Measurements from ENCODE around the gene ATF3. TPM values are rescaled to one million over a fixed set of nuclear protein-coding genes. Genes with fewer than 3 reads are reported as not detected.

Gene ATF3
- total RNA-seq, 1 donor: 20.3 TPM

- H3K4me3 ChIP-seq (ENCODE audit: low read depth, low read length): no peak overlapping the region
- DNase-seq (ENCODE audit: low read depth): no peak
- no peak for TF ChIP-seq CTCF (IDR thresholded peaks at IDR 0.05; ENCODE audit: insufficient read depth, low read depth, low read length)
These were observed 31.8 kb downstream of the ATF3 start for GRCh38 chr1:212640223-212640878.

GRCh38 chr1:212641956-212642355 is 33.4 kb downstream of the ATF3 start:
- no peak for TF ChIP-seq CTCF (IDR thresholded peaks at IDR 0.05; ENCODE audit: insufficient read depth, low read depth, low read length)
- no peak for DNase-seq (ENCODE audit: low read depth)

GRCh38 chr1:212643877-212644276 is 35.3 kb downstream of the ATF3 start:
- no peak for TF ChIP-seq CTCF (IDR thresholded peaks at IDR 0.05; ENCODE audit: insufficient read depth, low read depth, low read length)
- no peak overlapping the region for H3K4me3 ChIP-seq (ENCODE audit: low read depth, low read length)
- no peak for DNase-seq (ENCODE audit: low read depth)

More at GRCh38 chr1:212641956-212642355, 33.4 kb downstream of the ATF3 start:
- no peak overlapping the region for H3K4me3 ChIP-seq (ENCODE audit: low read depth, low read length)

GRCh38 chr1:212644866-212645545 is 36.4 kb downstream of the ATF3 start:
- no peak overlapping the region for H3K4me3 ChIP-seq (ENCODE audit: low read depth, low read length)
- no peak for DNase-seq (ENCODE audit: low read depth)
- no peak for TF ChIP-seq CTCF (IDR thresholded peaks at IDR 0.05; ENCODE audit: insufficient read depth, low read depth, low read length)

- TF ChIP-seq CTCF (IDR thresholded peaks at IDR 0.05; ENCODE audit: insufficient read depth, low read depth, low read length): no peak
- H3K4me3 ChIP-seq (ENCODE audit: low read depth, low read length): no peak overlapping the region
- no peak for DNase-seq (ENCODE audit: low read depth)
These were observed 37.3 kb downstream of the ATF3 start for GRCh38 chr1:212645546-212646543.

- TF ChIP-seq CTCF (IDR thresholded peaks at IDR 0.05; ENCODE audit: insufficient read depth, low read depth, low read length): no peak
- DNase-seq (ENCODE audit: low read depth): no peak
- no peak overlapping the region for H3K4me3 ChIP-seq (ENCODE audit: low read depth, low read length)
These were observed 38.0 kb downstream of the ATF3 start for GRCh38 chr1:212646588-212646987.
